Hematopoietic multipotent progenitor cell (in vitro differentiated cells): ENCODE data around the gene GET4. TPM values are rescaled to one million over a fixed set of nuclear protein-coding genes. Genes with fewer than 3 reads are reported as not detected.
A peak's percentile ranks its signal among the peaks of the same experiment; 100 is the strongest.
"Not testable (repeated sequence)": the region's sequence is repeated elsewhere in the genome, so short reads cannot be mapped to it uniquely, and the experiment has no call there.

Experiments used
- DNase-seq, 3 donors: peaks; one replicate each; pipeline ENCODE4 v3.0.0-alpha.2; 2011 to 2015; ENCODE audit warnings: low read depth in 2 of 3, low spot score in 2 of 3
- total RNA-seq: library from RNA; depleted of rRNA; stranded (reverse); fragments of >200 nt; gene quantifications from one replicate; pipeline ENCODE4 v1.2.3, GENCODE V29; 2012

The GET4 gene
- total RNA-seq, 1 donor, result 37.4 TPM

GRCh38 chr7:923108-924041 is 47.0 kb downstream of the GET4 start:
- peak; percentile 70 to 97 (median 96) for DNase-seq

- DNase-seq, result not testable (repeated sequence)
Observed at GRCh38 chr7:924042-924441, 47.7 kb downstream of the GET4 start.

- peak in 2 of 3 donors; percentile 58 to 67 for DNase-seq
Observed at GRCh38 chr7:924541-925231, 48.3 kb downstream of the GET4 start.

DNA sequence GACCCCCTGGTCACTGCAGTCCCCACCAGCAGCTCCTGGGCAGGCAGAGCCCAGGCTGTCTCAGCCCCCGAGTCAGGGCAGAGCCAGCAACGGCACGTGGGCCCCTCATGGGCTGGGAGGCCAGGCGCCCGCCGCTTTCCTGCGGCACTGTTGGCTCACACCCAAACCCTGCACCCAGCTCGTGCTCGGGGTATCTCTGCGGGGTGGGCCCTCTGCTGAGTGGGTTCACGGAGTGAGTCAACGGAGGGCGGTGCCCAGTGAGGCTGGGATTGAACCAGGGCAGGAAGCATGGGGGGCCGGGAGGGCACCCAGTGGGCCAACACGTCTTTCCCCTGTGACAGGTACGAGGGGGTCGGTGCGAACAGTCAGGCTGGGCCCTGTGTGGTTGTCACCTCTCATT is 49.2 kb downstream of the GET4 start:
- peak in 2 of 3 donors; percentile 68 to 80 for DNase-seq

GRCh38 chr7:926061-927030 is 50.0 kb downstream of the GET4 start:
- DNase-seq, result no peak

GRCh38 chr7:927031-927671 is 50.8 kb downstream of the GET4 start:
- no peak for DNase-seq

- no peak for DNase-seq
Observed at GRCh38 chr7:929311-929711, 53.0 kb downstream of the GET4 start.

- no peak for DNase-seq
Observed at GRCh38 chr7:930975-931758, 54.8 kb downstream of the GET4 start.

DNA sequence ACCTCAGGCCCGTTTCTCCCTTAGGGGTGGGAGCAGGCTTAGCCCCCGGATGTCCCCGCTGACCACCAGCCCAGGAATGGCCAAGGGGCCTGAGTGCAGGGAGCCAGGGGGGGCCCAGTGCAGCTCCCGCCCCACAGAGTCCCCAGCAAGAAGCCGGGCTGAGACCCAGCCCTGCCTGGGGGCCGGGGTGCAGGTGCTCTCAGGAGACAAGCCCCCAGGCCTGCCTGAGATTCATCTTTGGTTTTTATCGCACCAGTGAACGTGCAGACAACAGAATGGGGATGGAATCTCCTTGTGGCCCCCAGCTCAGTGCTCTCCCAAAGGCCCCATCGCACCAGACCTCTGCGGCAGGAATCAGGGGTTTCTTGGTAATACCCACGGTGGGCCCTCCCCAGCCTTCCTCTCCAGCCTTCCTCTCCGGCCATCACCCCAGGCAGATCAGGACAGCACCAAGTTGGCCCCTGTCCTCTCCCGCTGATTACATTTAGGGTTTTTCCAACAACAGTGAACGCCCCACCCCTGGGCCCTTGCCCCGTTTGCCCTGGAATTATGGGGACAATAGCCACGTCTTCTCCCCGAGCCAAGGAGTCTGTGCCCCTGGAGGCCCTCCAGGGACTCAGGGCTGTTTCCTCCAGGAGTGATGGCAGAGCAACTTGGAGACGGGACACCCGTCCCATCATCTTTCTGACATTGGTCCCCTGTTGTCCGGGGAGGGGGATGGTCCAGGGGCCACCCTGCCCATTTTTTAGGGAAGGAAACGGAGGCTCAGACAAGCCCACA is 55.7 kb downstream of the GET4 start:
- no peak for DNase-seq

GRCh38 chr7:932651-932975 is 56.3 kb downstream of the GET4 start:
- DNase-seq, result no peak

GRCh38 chr7:934469-935163 is 58.3 kb downstream of the GET4 start:
- no peak for DNase-seq

GRCh38 chr7:935164-935873 is 59.0 kb downstream of the GET4 start:
- DNase-seq, result no peak

DNA sequence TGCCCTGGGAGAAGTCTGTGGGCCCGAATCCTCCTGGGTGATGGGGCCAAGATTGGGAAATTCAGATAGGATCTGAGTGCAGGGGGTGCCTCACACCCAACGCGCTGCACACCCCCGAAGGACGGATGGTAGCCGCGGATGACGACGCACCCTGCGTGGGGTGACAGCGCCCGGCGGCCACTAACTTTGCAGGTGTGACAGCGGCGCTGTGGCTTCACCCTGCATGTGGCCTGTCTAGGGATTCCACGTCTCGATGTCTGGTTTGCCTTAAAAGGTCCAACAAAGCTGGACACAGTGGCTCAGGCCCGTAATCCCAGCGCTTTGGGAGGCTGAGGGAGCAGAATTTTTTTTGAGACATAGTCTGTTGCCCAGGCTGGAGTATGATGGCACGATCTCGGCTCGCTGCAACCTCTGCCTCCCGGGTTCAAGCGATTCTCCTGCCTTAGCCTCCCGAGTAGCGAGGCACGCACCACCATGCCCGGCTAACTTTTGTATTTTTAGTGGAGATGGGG is 59.6 kb downstream of the GET4 start:
- no peak for DNase-seq

DNA sequence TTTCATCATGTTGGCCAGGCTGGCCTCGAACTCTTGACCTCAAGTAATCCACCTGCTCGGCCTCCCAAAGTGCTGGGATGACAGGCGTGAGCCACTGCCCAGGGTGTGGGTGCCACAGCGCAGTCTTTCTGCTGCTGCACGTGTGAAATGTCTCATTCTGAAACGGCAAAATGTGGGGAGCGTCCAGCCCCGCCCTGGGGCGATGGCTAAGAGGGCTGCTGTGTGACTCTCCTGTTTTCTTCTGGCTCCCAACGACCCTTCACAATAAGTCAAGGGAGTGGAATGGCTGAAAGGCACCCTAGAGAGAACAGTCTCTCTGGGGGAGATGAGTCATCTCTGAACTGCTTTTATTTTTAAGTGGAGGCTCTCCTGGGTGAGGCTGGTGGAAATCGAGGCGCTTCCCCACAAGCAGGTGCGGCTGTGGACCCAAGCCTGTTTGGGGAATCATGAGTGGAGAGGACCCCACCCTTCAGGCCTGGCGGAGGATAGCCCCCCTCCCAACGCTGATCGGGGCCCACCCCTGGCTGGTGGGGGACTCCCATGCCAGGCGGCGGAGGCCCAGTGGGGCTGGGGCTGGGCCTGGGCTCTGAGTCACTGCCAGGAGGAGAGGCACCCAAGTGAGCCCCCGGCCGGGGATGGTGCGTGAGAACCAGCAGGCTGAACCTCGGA is 60.2 kb downstream of the GET4 start:
- no peak for DNase-seq

DNA sequence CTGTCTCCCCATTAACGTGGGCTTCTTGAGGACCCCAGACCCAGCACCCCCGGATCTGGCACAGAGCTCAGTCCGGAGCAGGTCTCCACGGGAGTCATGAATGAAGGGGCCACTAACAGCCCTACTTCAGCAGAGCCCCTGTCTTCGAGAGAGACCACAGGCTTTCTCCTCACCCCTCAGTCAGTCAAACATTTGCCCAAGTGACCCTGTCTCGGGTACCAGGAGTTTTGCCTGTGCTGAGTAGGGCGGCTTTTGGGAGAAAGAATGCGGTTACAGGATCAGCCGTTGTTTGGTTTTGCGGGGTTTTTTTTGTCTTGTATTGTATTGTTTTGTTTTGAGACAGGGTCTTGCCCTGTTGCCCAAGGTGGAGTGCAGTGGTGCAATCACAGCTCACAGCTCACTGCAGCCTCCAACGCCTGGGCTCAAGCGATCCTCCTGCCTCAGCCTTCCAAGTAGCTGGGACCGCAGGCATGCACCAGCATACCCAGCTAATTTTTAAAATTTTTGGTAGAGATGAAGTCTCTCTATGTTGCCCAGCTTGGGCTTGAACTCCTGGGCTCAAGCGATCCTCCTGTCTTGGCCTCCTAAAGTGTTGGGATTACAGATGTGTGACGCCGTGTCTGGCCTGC is 61.6 kb downstream of the GET4 start:
- no peak for DNase-seq

DNA sequence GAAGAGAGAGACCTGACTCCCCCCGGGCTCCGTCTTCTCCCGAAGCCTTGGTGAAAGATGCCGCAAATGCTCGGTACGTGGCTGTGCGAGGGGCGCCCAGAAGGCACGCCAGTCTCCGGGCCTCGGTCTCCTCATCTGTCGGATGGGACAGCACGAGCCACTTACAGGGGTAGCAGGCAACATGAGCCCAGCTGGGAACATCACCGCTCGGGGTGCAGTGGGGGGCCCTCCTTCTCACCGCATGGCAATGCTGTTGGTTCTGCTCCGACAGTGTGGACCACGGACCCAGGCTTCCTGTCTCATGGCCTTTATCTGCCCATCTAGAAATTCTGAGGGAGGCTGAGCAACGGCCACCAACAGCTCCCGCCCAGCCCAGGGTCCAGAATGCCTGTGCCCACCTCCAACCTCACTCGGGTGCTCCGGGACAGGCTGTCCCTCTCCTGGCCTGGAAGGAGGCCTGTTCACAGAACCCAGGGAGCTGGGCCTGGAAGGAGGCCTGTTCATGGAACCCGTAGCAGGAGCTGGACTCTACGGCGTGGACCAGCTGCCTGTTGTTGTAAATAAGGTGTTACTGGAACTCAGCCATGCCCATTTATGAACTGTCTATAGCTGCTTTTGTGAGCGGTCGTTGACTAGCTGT is 62.3 kb downstream of the GET4 start:
- no peak for DNase-seq
